ENCODE data around the gene MYH13.

DNA sequence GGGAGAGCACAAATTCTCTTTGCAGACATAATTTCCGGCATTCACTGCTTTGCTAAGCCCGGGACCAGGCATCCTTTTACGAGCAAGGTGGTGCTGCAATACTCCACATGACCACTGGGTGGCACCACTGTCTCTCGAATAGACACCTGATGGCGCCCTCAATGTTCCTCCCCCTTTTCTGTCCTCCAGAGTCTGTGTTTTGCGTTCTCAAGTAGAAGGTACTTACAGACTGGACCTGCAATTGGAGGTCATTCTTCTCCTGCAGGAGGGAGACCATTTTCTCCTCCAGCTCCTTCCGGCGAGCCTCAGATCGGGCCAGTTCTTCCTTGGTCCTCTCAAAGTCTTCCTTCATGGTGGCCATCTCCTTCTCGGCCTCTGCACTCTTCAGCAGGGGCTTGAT, 45.2 kb downstream of the MYH13 start:
- TF ChIP-seq CTCF (IDR thresholded peaks at IDR 0.05), result peak; percentile 80 to 96 (median 87)
- no peak for TF ChIP-seq POLR2A (IDR thresholded peaks at IDR 0.05; ENCODE audit: low read depth)
